ENCODE data around the gene SVEP1. TPM values are rescaled to one million over a fixed set of nuclear protein-coding genes. Genes with fewer than 3 reads are reported as not detected.

SVEP1 gene
- total RNA-seq, 1 experiment from 2014 or later: 21.9 TPM

DNA sequence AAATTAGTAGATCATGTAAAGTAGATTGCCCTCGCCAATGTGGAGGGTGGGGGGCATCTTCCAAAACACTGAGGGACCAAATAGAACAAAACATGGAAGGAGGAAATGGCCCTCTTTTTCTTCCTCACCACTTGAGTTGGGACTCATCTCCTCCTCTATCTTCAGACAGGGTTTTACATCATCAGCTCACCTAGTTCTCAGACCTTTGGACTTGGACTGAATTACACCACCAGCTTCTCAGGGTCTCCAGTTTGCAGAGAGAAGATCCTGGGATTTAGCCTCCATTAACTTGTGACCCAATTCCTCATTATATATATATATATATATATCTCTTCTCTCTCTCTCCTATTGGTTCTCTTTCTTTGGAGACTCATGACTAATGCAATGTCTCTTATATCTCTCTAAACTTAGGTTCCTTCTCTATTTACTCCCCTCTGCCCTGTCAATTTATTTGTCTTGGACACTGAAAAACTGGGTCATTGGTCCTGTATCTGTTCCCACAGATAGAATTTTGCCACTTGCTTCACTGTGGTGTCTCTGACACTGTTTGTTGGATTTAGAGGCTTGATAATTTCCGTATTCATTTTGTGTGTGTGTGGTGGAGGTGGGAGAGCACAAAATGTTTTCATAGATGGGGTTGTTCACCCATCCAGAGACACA is 187.6 kb downstream of the SVEP1 start:
- no peak overlapping the region for H3K27ac Mint-ChIP-seq (ENCODE audit: low read depth, unreplicated experiment)
- H3K36me3 Mint-ChIP-seq (ENCODE audit: insufficient read depth, unreplicated experiment): no peaks in the 10 kb centered on the region

DNA sequence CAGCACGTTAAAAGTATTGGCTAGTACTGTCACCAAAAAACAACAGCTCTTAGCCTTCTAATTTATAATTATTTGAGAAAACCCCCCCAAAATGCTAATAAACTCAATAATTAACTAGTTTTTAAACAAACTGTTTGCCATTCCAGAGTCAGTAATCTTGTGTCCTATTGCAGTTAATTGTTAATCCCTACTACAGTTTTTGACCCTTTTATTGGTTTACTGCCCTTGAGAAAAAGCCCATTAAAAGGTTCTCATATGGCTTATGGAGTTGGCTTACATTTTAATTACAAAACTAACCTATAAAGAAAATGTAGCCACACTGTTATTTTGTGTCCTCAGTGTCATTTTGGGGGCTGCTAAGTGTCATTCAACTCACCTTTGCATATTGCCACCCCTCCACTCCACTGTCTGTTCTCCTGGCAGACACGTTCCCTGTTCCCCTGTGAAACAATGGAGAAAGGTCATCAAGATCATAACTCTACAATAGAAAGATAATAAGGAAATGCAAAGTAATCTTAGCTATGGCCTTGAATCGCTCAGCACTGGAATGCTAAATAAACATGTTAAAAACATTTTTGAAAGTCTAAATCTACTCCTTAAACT is 190.3 kb downstream of the SVEP1 start:
- CTCF ChIA-PET: interaction anchor here (0.5 to 0.6 kb wide), 3 partner anchors 12 to 413 kb away, joined by 3 to 4 read pairs (median 3); no protein-coding TSS in a partner anchor
- Mint-ChIP-seq H3K36me3 (ENCODE audit: insufficient read depth, unreplicated experiment) (no peaks in the 10 kb centered on the region), H3K9me3 (ENCODE audit: unreplicated experiment) (peaks cover 8% of the 10 kb centered on the region), H3K27ac (ENCODE audit: low read depth, unreplicated experiment) (no peak overlapping the region), H3K27me3 (ENCODE audit: insufficient read depth, unreplicated experiment) (no peaks in the 10 kb centered on the region), H3K4me3 (ENCODE audit: unreplicated experiment) (no peak overlapping the region), H3K4me1 (ENCODE audit: insufficient read depth, unreplicated experiment) (no peaks in the 10 kb centered on the region)
- TF ChIP-seq CTCF (IDR thresholded peaks at IDR 0.05; ENCODE audit: unreplicated experiment): no peak
- intact Hi-C loops (cut with micrococcal nuclease): no loop called here
- BruUV-seq (replicated peaks): no TSS peak
- no peak for DNase-seq (ENCODE audit: unreplicated experiment)
- POLR2A ChIA-PET: interaction anchor here (0.6 to 0.7 kb wide), 2 partner anchors 10 to 59 kb away, joined by 3 read pairs; no protein-coding TSS in a partner anchor

More for the DNA sequence above, 187.6 kb downstream of the SVEP1 start:
- Mint-ChIP-seq H3K9me3 (ENCODE audit: unreplicated experiment) (peaks cover 14% of the 10 kb centered on the region), H3K4me3 (ENCODE audit: unreplicated experiment) (no peak overlapping the region), H3K4me1 (ENCODE audit: insufficient read depth, unreplicated experiment) (no peaks in the 10 kb centered on the region), H3K27me3 (ENCODE audit: insufficient read depth, unreplicated experiment) (no peaks in the 10 kb centered on the region)
- no TSS peak for BruUV-seq (replicated peaks)
- CTCF ChIA-PET: interaction anchor here (0.8 to 1.3 kb wide), 2 partner anchors 51 to 208 kb away, joined by 3 to 4 read pairs; no protein-coding TSS in a partner anchor
- DNase-seq (ENCODE audit: unreplicated experiment): no peak
- POLR2A ChIA-PET: no interaction called here
- no peak for TF ChIP-seq CTCF (IDR thresholded peaks at IDR 0.05; ENCODE audit: unreplicated experiment)
- intact Hi-C loops (cut with micrococcal nuclease): no loop called here

DNA sequence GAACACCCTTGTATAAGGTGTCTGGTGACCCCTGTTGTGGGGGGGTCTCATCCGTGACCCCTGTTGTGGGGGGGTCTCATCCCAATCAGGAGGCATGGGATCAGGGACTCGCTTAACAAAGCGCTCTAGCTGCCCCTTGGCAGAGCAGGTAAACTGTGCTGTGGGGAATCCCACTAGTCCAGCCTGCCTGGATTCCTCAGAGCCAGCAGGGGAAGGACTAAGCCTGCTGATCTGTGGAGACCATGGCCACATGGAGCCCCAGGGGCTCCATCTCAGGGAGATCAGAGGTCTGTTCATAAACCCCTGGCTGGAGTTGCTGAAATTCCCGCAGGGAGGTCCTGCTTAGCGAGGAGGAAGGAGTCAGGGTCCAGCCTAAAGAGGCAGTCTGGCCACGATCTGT is 196.1 kb downstream of the SVEP1 start:
- intact Hi-C loops (cut with micrococcal nuclease): no loop called here
- no peak overlapping the region for H3K27ac Mint-ChIP-seq (ENCODE audit: low read depth, unreplicated experiment)
- CTCF ChIA-PET: interaction anchor here (0.8 kb wide), 1 partner anchor 240 kb away, joined by 3 read pairs; no protein-coding TSS in a partner anchor
- peaks cover 11% of the 10 kb centered on the region for H3K9me3 Mint-ChIP-seq (ENCODE audit: unreplicated experiment)
- DNase-seq (ENCODE audit: unreplicated experiment): no peak
- H3K27me3 Mint-ChIP-seq (ENCODE audit: insufficient read depth, unreplicated experiment): no peaks in the 10 kb centered on the region
- no peak for TF ChIP-seq CTCF (IDR thresholded peaks at IDR 0.05; ENCODE audit: unreplicated experiment)
- POLR2A ChIA-PET: interaction anchor here (1.1 kb wide), 1 partner anchor 100 kb away, joined by 4 read pairs; no protein-coding TSS in a partner anchor
- BruUV-seq (replicated peaks): no TSS peak
- H3K4me3 Mint-ChIP-seq (ENCODE audit: unreplicated experiment): no peak overlapping the region
- no peaks in the 10 kb centered on the region for H3K36me3 Mint-ChIP-seq (ENCODE audit: insufficient read depth, unreplicated experiment)
- H3K4me1 Mint-ChIP-seq (ENCODE audit: insufficient read depth, unreplicated experiment): no peaks in the 10 kb centered on the region

GRCh38 chr9:110382731-110383130 is 196.8 kb downstream of the SVEP1 start:
- Mint-ChIP-seq H3K27me3 (ENCODE audit: insufficient read depth, unreplicated experiment) (no peaks in the 10 kb centered on the region), H3K4me3 (ENCODE audit: unreplicated experiment) (no peak overlapping the region), H3K36me3 (ENCODE audit: insufficient read depth, unreplicated experiment) (no peaks in the 10 kb centered on the region), H3K27ac (ENCODE audit: low read depth, unreplicated experiment) (no peak overlapping the region), H3K9me3 (ENCODE audit: unreplicated experiment) (peaks cover 11% of the 10 kb centered on the region), H3K4me1 (ENCODE audit: insufficient read depth, unreplicated experiment) (no peaks in the 10 kb centered on the region)
- ChIA-PET CTCF (no interaction called here), POLR2A (no interaction called here)
- DNase-seq (ENCODE audit: unreplicated experiment): no peak
- intact Hi-C loops (cut with micrococcal nuclease): no loop called here
- no TSS peak for BruUV-seq (replicated peaks)
- TF ChIP-seq CTCF (IDR thresholded peaks at IDR 0.05; ENCODE audit: unreplicated experiment): no peak

Data from MCF 10A (cell line).